WTC11 (cell line): Measurements from ENCODE around the gene PSEN1. TPM values are rescaled to one million over a fixed set of nuclear protein-coding genes. Genes with fewer than 3 reads are reported as not detected.

Experiments used
- ATAC-seq: fragments of 200-7000 bp; cut with Tn5 transposase; 2 replicates; pipeline ENCODE4 v1.10.0; 2021; ENCODE audit warnings: mild to moderate bottlenecking, moderate library complexity
- CTCF ChIA-PET: fragments of 300-600 bp; sonication (Branson Sonifier 250); formaldehyde crosslinking; loops from one replicate; lab custom pipeline; 2021; ENCODE audit warnings: antibody characterized with exemption; lab: Charles Lee
- POLR2A ChIA-PET: fragments of 350-600 bp; sonication (Branson Sonifier 250); formaldehyde crosslinking; loops from one replicate; lab custom pipeline; 2021; ENCODE audit warnings: antibody characterized with exemption; lab: Charles Lee
- DNase-seq: peaks from one replicate; pipeline ENCODE4 v3.0.0; 2021; ENCODE audit warnings: low spot score
- H3K27ac Mint-ChIP-seq: 2 replicates; pipeline ENCODE4 v1.8.0; 2021; ENCODE audit warnings: mixed read lengths
- H3K27me3 Mint-ChIP-seq: 2 replicates; pipeline ENCODE4 v1.8.0; 2021; ENCODE audit warnings: low read depth, mild to moderate bottlenecking, moderate library complexity, mixed read lengths
- H3K36me3 Mint-ChIP-seq: 2 replicates; pipeline ENCODE4 v1.8.0; 2021; ENCODE audit warnings: mixed read lengths
- H3K4me1 Mint-ChIP-seq: 2 replicates; pipeline ENCODE4 v1.8.0; 2022; ENCODE audit warnings: mixed read lengths
- H3K4me3 Mint-ChIP-seq: 2 replicates; pipeline ENCODE4 v1.8.0; 2021; ENCODE audit warnings: mild to moderate bottlenecking, moderate library complexity, mixed read lengths
- H3K9me3 Mint-ChIP-seq: 2 replicates; pipeline ENCODE4 v1.8.0; 2021; ENCODE audit warnings: mixed read lengths
- CBFB ChIP-seq: sonication (generic); formaldehyde crosslinking; IDR thresholded peaks from 2 replicates; pipeline ENCODE4 v1.8.1; 2022; ENCODE audit warnings: mild to moderate bottlenecking, low read depth, missing genetic modification reagents
- ETV6 ChIP-seq: sonication (generic); formaldehyde crosslinking; IDR thresholded peaks from 2 replicates; pipeline ENCODE4 v1.8.1; 2022; ENCODE audit warnings: mild to moderate bottlenecking, missing genetic modification reagents
- FOXJ3 ChIP-seq: sonication (generic); formaldehyde crosslinking; IDR thresholded peaks from 2 replicates; pipeline ENCODE4 v1.9.0; 2021; ENCODE audit warnings: missing genetic modification reagents, mild to moderate bottlenecking, borderline replicate concordance
- FOXK1 ChIP-seq: sonication (generic); formaldehyde crosslinking; IDR thresholded peaks from 2 replicates; pipeline ENCODE4 v1.8.0; 2022; ENCODE audit warnings: mild to moderate bottlenecking, moderate library complexity, missing genetic modification reagents
- MXD4 ChIP-seq: fragments of 250-450 bp; sonication (Bioruptor Pico); IDR thresholded peaks from 2 replicates; pipeline ENCODE4 v1.8.0; 2021; ENCODE audit warnings: mild to moderate bottlenecking, moderate library complexity, borderline replicate concordance
- NFYB ChIP-seq: sonication (generic); formaldehyde crosslinking; conservative IDR thresholded peaks from 2 replicates; pipeline ENCODE4 v1.8.0; 2022; ENCODE audit warnings: low read depth, missing genetic modification reagents
- SMAD3 ChIP-seq: sonication (generic); formaldehyde crosslinking; IDR thresholded peaks from 2 replicates; pipeline ENCODE4 v1.8.0; 2022; ENCODE audit warnings: missing genetic modification reagents, mild to moderate bottlenecking, borderline replicate concordance
- ZNF138 ChIP-seq: sonication (generic); formaldehyde crosslinking; conservative IDR thresholded peaks from 2 replicates; pipeline ENCODE4 v1.8.1; 2022; ENCODE audit warnings: mild to moderate bottlenecking, moderate library complexity, missing genetic modification reagents
- total RNA-seq: library from RNA; stranded (reverse); gene quantifications from 3 replicates; pipeline ENCODE4 v1.2.3, GENCODE V29; 2021
- TF ChIP-seq, protein P1 (sequence below): sonication (generic); formaldehyde crosslinking; conservative IDR thresholded peaks from 2 replicates; pipeline ENCODE4 v1.8.1; 2022; ENCODE audit warnings: mild to moderate bottlenecking, missing genetic modification reagents
- TF ChIP-seq, protein P2 (sequence below): sonication (generic); formaldehyde crosslinking; conservative IDR thresholded peaks from 2 replicates; pipeline ENCODE4 v1.8.1; 2023; ENCODE audit warnings: mild to moderate bottlenecking, low read depth, missing genetic modification reagents, moderate library complexity
- TF ChIP-seq, protein P3 (sequence below): sonication (generic); formaldehyde crosslinking; IDR thresholded peaks from 2 replicates; pipeline ENCODE4 v1.8.1; 2023; ENCODE audit warnings: mild to moderate bottlenecking, missing genetic modification reagents
- TF ChIP-seq, protein P4 (sequence below): sonication (generic); formaldehyde crosslinking; IDR thresholded peaks from 2 replicates; pipeline ENCODE4 v1.8.1; 2022; ENCODE audit warnings: low read depth, missing genetic modification reagents, borderline replicate concordance
- TF ChIP-seq, protein P5 (sequence below): sonication (generic); formaldehyde crosslinking; IDR thresholded peaks from 2 replicates; pipeline ENCODE4 v1.8.0; 2022; ENCODE audit warnings: missing genetic modification reagents
- TF ChIP-seq, protein P6 (sequence below): sonication (generic); formaldehyde crosslinking; IDR thresholded peaks from 2 replicates; pipeline ENCODE4 v1.8.1; 2023; ENCODE audit warnings: mild to moderate bottlenecking, missing genetic modification reagents
- TF ChIP-seq, protein P7 (sequence below): fragments of 250-450 bp; sonication (Bioruptor Pico); IDR thresholded peaks from 2 replicates; pipeline ENCODE4 v2.1.2; 2022; ENCODE audit warnings: mild to moderate bottlenecking, moderate library complexity
- TF ChIP-seq, protein P8 (sequence below): sonication (generic); formaldehyde crosslinking; IDR thresholded peaks from 2 replicates; pipeline ENCODE4 v1.8.1; 2022; ENCODE audit warnings: missing genetic modification reagents, borderline replicate concordance

PSEN1 gene
- total RNA-seq, 1 experiment from 2014 or later = 26.6 TPM

DNA sequence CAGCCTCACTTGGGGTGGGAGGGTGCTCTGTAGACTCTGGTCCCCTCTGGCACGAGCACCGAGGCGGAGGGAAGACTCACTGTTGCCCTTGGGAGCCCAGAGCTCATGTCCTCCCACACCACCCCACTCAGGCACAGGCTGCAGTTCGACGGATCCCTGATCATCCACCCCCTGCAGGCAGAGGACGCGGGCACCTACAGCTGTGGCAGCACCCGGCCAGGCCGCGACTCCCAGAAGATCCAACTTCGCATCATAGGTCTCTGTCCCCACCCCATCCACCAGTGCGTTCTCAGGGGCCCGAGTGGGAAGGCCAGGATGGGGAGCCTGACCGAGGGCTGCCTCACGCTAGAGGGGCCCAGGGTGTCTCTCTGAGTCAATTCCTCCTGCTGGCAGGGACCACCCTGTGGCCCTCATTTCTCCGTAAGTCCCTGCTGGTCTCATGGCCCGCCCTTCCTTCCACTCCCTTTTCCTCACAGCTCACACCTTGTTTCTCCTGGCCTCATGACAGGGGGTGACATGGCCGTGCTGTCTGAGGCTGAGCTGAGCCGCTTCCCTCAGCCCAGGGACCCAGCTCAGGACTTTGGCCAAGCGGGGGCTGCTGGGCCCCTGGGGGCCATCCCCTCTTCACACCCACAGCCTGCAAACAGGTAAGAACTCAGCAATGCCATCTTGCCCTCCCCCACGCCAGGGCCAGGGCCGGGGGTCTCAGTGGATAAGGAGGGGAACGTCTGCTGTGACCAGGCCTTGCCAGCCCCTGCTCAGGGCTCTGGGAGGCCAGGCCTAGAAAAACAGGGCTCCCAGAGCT lies 128.0 kb downstream of the PSEN1 start:
- H3K4me1 Mint-ChIP-seq = no peaks in the 10 kb centered on the region; the same call in 1 of the 2 replicates
- no peaks in the 10 kb centered on the region for H3K9me3 Mint-ChIP-seq
- no peaks in the 10 kb centered on the region for H3K27me3 Mint-ChIP-seq
- TF ChIP-seq, protein P1, sequence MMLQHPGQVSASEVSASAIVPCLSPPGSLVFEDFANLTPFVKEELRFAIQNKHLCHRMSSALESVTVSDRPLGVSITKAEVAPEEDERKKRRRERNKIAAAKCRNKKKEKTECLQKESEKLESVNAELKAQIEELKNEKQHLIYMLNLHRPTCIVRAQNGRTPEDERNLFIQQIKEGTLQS (CRISPR knock-in tag) = no peak
- TF ChIP-seq NFYB (CRISPR knock-in tag) (no peak), MXD4 (CRISPR knock-in tag) (no peak), CBFB (no peak)
- TF ChIP-seq, protein P2, sequence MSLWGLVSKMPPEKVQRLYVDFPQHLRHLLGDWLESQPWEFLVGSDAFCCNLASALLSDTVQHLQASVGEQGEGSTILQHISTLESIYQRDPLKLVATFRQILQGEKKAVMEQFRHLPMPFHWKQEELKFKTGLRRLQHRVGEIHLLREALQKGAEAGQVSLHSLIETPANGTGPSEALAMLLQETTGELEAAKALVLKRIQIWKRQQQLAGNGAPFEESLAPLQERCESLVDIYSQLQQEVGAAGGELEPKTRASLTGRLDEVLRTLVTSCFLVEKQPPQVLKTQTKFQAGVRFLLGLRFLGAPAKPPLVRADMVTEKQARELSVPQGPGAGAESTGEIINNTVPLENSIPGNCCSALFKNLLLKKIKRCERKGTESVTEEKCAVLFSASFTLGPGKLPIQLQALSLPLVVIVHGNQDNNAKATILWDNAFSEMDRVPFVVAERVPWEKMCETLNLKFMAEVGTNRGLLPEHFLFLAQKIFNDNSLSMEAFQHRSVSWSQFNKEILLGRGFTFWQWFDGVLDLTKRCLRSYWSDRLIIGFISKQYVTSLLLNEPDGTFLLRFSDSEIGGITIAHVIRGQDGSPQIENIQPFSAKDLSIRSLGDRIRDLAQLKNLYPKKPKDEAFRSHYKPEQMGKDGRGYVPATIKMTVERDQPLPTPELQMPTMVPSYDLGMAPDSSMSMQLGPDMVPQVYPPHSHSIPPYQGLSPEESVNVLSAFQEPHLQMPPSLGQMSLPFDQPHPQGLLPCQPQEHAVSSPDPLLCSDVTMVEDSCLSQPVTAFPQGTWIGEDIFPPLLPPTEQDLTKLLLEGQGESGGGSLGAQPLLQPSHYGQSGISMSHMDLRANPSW = no peak
- TF ChIP-seq, all 79 proteins: peak for 0
- ChIA-PET CTCF (interaction anchor here (0.7 to 2.0 kb wide), 4 partner anchors 32 to 208 kb away, joined by 3 to 16 read pairs (median 4); no protein-coding TSS in a partner anchor), POLR2A (no interaction called here)
- Mint-ChIP-seq H3K27ac (no peak overlapping the region), H3K36me3 (no peaks in the 10 kb centered on the region), H3K4me3 (no peak overlapping the region)
- no peak for DNase-seq
- no peak for ATAC-seq

DNA sequence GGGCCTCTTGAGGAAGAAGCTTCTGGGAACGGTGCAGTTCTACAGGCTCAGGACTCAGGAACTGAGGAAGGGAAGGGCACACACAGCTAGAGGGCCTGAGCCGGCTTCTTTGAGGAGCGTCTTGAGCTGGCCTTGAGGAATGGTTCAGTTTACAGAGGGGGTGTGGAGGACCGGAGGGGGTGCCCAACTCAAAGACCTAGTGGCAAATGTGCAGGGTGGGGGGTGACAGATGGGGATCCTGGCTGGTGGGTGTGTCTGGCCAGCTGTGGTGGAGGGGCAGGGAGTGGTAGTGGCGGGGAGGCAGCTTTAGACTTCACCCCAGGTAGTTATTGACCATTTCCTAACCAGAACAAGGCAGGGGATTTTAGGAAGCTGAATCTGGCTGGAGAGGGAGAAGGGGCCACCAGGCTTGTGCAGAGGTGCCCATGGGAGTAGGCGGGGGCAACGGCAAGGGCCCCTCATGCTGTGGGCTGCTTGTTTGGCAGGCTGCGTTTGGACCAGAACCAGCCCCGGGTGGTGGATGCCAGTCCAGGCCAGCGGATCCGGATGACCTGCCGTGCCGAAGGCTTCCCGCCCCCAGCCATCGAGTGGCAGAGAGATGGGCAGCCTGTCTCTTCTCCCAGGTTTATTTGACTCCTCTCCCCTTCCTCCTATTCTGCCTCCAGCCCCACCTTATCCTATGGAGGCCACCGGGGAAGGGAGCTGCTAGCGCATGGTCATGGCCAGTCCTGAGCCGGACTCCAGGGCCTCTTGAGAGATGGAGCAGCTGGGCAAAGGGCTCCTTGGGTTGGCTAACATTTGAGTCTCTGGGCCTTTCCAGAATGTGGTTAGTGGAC lies 128.8 kb downstream of the PSEN1 start:
- Mint-ChIP-seq H3K9me3 (no peaks in the 10 kb centered on the region), H3K27me3 (no peaks in the 10 kb centered on the region), H3K36me3 (no peaks in the 10 kb centered on the region), H3K4me1 (no peaks in the 10 kb centered on the region; the same call in 1 of the 2 replicates), H3K27ac (no peak overlapping the region), H3K4me3 (no peak overlapping the region)
- DNase-seq (no peak), ATAC-seq (no peak)
- POLR2A ChIA-PET = no interaction called here
- CTCF ChIA-PET = interaction anchor here (0.7 to 2.0 kb wide), 6 partner anchors 30 to 368 kb away, joined by 3 to 16 read pairs (median 4); no protein-coding TSS in a partner anchor
- TF ChIP-seq, protein P3, sequence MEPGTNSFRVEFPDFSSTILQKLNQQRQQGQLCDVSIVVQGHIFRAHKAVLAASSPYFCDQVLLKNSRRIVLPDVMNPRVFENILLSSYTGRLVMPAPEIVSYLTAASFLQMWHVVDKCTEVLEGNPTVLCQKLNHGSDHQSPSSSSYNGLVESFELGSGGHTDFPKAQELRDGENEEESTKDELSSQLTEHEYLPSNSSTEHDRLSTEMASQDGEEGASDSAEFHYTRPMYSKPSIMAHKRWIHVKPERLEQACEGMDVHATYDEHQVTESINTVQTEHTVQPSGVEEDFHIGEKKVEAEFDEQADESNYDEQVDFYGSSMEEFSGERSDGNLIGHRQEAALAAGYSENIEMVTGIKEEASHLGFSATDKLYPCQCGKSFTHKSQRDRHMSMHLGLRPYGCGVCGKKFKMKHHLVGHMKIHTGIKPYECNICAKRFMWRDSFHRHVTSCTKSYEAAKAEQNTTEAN (CRISPR knock-in tag) = no peak
- TF ChIP-seq, protein P4, sequence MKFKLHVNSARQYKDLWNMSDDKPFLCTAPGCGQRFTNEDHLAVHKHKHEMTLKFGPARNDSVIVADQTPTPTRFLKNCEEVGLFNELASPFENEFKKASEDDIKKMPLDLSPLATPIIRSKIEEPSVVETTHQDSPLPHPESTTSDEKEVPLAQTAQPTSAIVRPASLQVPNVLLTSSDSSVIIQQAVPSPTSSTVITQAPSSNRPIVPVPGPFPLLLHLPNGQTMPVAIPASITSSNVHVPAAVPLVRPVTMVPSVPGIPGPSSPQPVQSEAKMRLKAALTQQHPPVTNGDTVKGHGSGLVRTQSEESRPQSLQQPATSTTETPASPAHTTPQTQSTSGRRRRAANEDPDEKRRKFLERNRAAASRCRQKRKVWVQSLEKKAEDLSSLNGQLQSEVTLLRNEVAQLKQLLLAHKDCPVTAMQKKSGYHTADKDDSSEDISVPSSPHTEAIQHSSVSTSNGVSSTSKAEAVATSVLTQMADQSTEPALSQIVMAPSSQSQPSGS = no peak
- no peak for TF ChIP-seq ZNF138
- TF ChIP-seq, protein P5, sequence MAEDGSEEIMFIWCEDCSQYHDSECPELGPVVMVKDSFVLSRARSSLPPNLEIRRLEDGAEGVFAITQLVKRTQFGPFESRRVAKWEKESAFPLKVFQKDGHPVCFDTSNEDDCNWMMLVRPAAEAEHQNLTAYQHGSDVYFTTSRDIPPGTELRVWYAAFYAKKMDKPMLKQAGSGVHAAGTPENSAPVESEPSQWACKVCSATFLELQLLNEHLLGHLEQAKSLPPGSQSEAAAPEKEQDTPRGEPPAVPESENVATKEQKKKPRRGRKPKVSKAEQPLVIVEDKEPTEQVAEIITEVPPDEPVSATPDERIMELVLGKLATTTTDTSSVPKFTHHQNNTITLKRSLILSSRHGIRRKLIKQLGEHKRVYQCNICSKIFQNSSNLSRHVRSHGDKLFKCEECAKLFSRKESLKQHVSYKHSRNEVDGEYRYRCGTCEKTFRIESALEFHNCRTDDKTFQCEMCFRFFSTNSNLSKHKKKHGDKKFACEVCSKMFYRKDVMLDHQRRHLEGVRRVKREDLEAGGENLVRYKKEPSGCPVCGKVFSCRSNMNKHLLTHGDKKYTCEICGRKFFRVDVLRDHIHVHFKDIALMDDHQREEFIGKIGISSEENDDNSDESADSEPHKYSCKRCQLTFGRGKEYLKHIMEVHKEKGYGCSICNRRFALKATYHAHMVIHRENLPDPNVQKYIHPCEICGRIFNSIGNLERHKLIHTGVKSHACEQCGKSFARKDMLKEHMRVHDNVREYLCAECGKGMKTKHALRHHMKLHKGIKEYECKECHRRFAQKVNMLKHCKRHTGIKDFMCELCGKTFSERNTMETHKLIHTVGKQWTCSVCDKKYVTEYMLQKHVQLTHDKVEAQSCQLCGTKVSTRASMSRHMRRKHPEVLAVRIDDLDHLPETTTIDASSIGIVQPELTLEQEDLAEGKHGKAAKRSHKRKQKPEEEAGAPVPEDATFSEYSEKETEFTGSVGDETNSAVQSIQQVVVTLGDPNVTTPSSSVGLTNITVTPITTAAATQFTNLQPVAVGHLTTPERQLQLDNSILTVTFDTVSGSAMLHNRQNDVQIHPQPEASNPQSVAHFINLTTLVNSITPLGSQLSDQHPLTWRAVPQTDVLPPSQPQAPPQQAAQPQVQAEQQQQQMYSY (CRISPR knock-in tag) = no peak
- TF ChIP-seq FOXJ3 = no peak
- TF ChIP-seq, protein P6, sequence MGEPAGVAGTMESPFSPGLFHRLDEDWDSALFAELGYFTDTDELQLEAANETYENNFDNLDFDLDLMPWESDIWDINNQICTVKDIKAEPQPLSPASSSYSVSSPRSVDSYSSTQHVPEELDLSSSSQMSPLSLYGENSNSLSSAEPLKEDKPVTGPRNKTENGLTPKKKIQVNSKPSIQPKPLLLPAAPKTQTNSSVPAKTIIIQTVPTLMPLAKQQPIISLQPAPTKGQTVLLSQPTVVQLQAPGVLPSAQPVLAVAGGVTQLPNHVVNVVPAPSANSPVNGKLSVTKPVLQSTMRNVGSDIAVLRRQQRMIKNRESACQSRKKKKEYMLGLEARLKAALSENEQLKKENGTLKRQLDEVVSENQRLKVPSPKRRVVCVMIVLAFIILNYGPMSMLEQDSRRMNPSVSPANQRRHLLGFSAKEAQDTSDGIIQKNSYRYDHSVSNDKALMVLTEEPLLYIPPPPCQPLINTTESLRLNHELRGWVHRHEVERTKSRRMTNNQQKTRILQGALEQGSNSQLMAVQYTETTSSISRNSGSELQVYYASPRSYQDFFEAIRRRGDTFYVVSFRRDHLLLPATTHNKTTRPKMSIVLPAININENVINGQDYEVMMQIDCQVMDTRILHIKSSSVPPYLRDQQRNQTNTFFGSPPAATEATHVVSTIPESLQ (CRISPR knock-in tag) = no peak
- TF ChIP-seq SMAD3 (CRISPR knock-in tag) = no peak
- no peak for TF ChIP-seq ETV6 (CRISPR knock-in tag)
- TF ChIP-seq, protein P7, sequence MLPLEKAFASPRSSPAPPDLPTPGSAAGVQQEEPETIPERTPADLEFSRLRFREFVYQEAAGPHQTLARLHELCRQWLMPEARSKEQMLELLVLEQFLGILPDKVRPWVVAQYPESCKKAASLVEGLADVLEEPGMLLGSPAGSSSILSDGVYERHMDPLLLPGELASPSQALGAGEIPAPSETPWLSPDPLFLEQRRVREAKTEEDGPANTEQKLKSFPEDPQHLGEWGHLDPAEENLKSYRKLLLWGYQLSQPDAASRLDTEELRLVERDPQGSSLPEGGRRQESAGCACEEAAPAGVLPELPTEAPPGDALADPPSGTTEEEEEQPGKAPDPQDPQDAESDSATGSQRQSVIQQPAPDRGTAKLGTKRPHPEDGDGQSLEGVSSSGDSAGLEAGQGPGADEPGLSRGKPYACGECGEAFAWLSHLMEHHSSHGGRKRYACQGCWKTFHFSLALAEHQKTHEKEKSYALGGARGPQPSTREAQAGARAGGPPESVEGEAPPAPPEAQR (CRISPR knock-in tag) = no peak
- TF ChIP-seq, protein P8, sequence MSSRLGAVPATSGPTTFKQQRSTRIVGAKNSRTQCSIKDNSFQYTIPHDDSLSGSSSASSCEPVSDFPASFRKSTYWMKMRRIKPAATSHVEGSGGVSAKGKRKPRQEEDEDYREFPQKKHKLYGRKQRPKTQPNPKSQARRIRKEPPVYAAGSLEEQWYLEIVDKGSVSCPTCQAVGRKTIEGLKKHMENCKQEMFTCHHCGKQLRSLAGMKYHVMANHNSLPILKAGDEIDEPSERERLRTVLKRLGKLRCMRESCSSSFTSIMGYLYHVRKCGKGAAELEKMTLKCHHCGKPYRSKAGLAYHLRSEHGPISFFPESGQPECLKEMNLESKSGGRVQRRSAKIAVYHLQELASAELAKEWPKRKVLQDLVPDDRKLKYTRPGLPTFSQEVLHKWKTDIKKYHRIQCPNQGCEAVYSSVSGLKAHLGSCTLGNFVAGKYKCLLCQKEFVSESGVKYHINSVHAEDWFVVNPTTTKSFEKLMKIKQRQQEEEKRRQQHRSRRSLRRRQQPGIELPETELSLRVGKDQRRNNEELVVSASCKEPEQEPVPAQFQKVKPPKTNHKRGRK (CRISPR knock-in tag) = no peak
- TF ChIP-seq FOXK1 = no peak
